BE2C (cell line): ENCODE results near the gene LMO1.

Experiments used
- DNase-seq: peaks from one replicate; pipeline ENCODE4 v3.0.0-alpha.2; 2020
- H3K27me3 ChIP-seq: fragments of 250-450 bp; sonication (Bioruptor Pico); 2 replicates; pipeline ENCODE4 v1.5.1; 2020; ENCODE audit warnings: mild to moderate bottlenecking
- H3K36me3 ChIP-seq: fragments of 250-450 bp; sonication (Bioruptor Pico); 2 replicates; pipeline ENCODE4 v1.5.1; 2020; ENCODE audit warnings: mild to moderate bottlenecking
- H3K4me1 ChIP-seq: fragments of 250-450 bp; sonication (Bioruptor Pico); 2 replicates; pipeline ENCODE4 v1.5.1; 2020
- H3K4me3 ChIP-seq: 2 replicates; pipeline ENCODE4 v1.5.1; 2011; ENCODE audit warnings: low read depth, low read length
- H3K9me3 ChIP-seq: fragments of 250-450 bp; sonication (Bioruptor Pico); 2 replicates; pipeline ENCODE4 v1.5.1; 2020
- CTCF ChIP-seq: IDR thresholded peaks from 2 replicates; pipeline ENCODE4 v1.5.1; 2012; ENCODE audit warnings: mild to moderate bottlenecking, low read depth, low read length

Gene LMO1

GRCh38 chr11:8294251-8294935 lies 30.7 kb upstream of the LMO1 start:
- H3K4me3 ChIP-seq: no peak overlapping the region
- no peaks in the 10 kb centered on the region for H3K9me3 ChIP-seq
- no peak for DNase-seq
- H3K4me1 ChIP-seq: no peaks in the 10 kb centered on the region; the same call in 1 of the 2 replicates
- H3K27me3 ChIP-seq: no peaks in the 10 kb centered on the region
- no peaks in the 10 kb centered on the region for H3K36me3 ChIP-seq
- TF ChIP-seq CTCF: no peak

- Histone ChIP-seq H3K4me3 (no peak overlapping the region), H3K4me1 (no peaks in the 10 kb centered on the region; the same call in 1 of the 2 replicates), H3K27me3 (no peaks in the 10 kb centered on the region), H3K9me3 (no peaks in the 10 kb centered on the region), H3K36me3 (no peaks in the 10 kb centered on the region)
- DNase-seq: no peak
- no peak for TF ChIP-seq CTCF
These were observed 29.5 kb upstream of the LMO1 start for GRCh38 chr11:8293171-8293570.

- DNase-seq: no peak
- Histone ChIP-seq H3K36me3 (no peaks in the 10 kb centered on the region), H3K27me3 (no peaks in the 10 kb centered on the region), H3K9me3 (no peaks in the 10 kb centered on the region), H3K4me1 (no peaks in the 10 kb centered on the region; the same call in 1 of the 2 replicates), H3K4me3 (no peak overlapping the region)
- no peak for TF ChIP-seq CTCF
These were observed 28.7 kb upstream of the LMO1 start for GRCh38 chr11:8292351-8292750.

- TF ChIP-seq CTCF: no peak
- Histone ChIP-seq H3K9me3 (no peaks in the 10 kb centered on the region), H3K4me1 (no peaks in the 10 kb centered on the region; the same call in 1 of the 2 replicates), H3K4me3 (no peak overlapping the region), H3K36me3 (no peaks in the 10 kb centered on the region), H3K27me3 (no peaks in the 10 kb centered on the region)
- DNase-seq: no peak
These were observed 28.0 kb upstream of the LMO1 start for GRCh38 chr11:8291421-8292350.

- no peak for DNase-seq
- Histone ChIP-seq H3K4me1 (no peaks in the 10 kb centered on the region; the same call in 1 of the 2 replicates), H3K27me3 (no peaks in the 10 kb centered on the region), H3K9me3 (no peaks in the 10 kb centered on the region), H3K36me3 (no peaks in the 10 kb centered on the region), H3K4me3 (no peak overlapping the region)
- TF ChIP-seq CTCF: no peak
These were observed 26.6 kb upstream of the LMO1 start for GRCh38 chr11:8290081-8290810.
